K562 (cell line): Measurements from ENCODE around the gene OR2F2. TPM values are rescaled to one million over a fixed set of nuclear protein-coding genes. Genes with fewer than 3 reads are reported as not detected.

Experiments used
- ATAC-seq: fragments of 200-7000 bp; cut with Tn5 transposase; 3 replicates; pipeline ENCODE4 v1.9.1; 2020; ENCODE audit warnings: moderate library complexity
- BruUV-seq: library from RNA; stranded (reverse); fragments of 400-500 nt; replicated peaks from 2 replicates; lab custom pipeline; 2021; lab: Mats Ljungman, UMichigan
- CTCF ChIA-PET: fragments of 300-600 bp; formaldehyde crosslinking; extraction: SDS; loops from one replicate; lab custom pipeline; 2021; ENCODE audit warnings: low intra/inter-chr PET ratio; lab: Yijun Ruan, JAX
- POLR2A ChIA-PET: fragments of 300-600, 350-650 bp; sonication (Branson Sonifier 250); formaldehyde crosslinking; extraction: SDS; loops from one replicate; lab custom pipeline; 2021; ENCODE audit warnings: antibody characterized with exemption, inconsistent platforms; lab: Yijun Ruan, JAX
- DNase-seq, 4 experiments: peaks; one replicate each; pipeline versions ENCODE4 v3.0.0 to v3.0.0-alpha.2; 2011 to 2018; ENCODE audit warnings: low spot score in 3 of 4, mixed read lengths in 3 of 4; ENCODE audit errors: extremely low read depth in 1 of 4
- FAIRE-seq: peaks from 2 replicates; lab custom pipeline; 2011; peaks lifted over from hg19 to GRCh38; lab: Jason Lieb, UNC
- H2AFZ ChIP-seq: 2 replicates; pipeline ENCODE4 v1.6.0; 2011; ENCODE audit warnings: low read depth, low read length, control low read depth, inconsistent platforms
- H3K27ac ChIP-seq: fragments of 200-600 bp; 3 replicates; pipeline ENCODE4 v1.8.0; 2011; ENCODE audit warnings: low read depth, mild to moderate bottlenecking, control low read depth, inconsistent platforms, low read length, moderate library complexity, mixed read lengths; ENCODE audit errors: extremely low read depth
- H3K27me3 ChIP-seq, 2 experiments: fragments of 300-600 bp in 1 of 2; 2 replicates in 1 of 2; 3 replicates in 1 of 2; pipeline versions ENCODE4 v1.6.0 to v1.8.0; 2011; ENCODE audit warnings: inconsistent platforms in 2 of 2, low read length in 2 of 2, mild to moderate bottlenecking in 1 of 2, mixed read lengths in 1 of 2, moderate library complexity in 1 of 2; ENCODE audit not compliant: control insufficient read depth in 2 of 2, insufficient read depth in 2 of 2
- H3K36me3 ChIP-seq: fragments of 300-600 bp; 3 replicates; pipeline ENCODE4 v1.8.0; 2011; ENCODE audit warnings: mild to moderate bottlenecking, low read length, inconsistent platforms; ENCODE audit not compliant: control insufficient read depth, insufficient read depth
- H3K4me1 ChIP-seq, 2 experiments: fragments of 200-600 bp in 1 of 2; replicated peaks in 1 of 2; 2 replicates in 1 of 2; 3 replicates in 1 of 2; pipeline versions ENCODE4 v1.5.1 to v1.8.0; 2011; ENCODE audit warnings: inconsistent platforms in 2 of 2, low read length in 2 of 2, mild to moderate bottlenecking in 1 of 2, mixed read lengths in 1 of 2, moderate library complexity in 1 of 2; ENCODE audit not compliant: control insufficient read depth in 2 of 2, insufficient read depth in 2 of 2
- H3K4me2 ChIP-seq: 2 replicates; pipeline ENCODE4 v1.6.1; 2011; ENCODE audit warnings: low read length, control low read depth, inconsistent platforms, mixed read lengths; ENCODE audit not compliant: insufficient read depth
- H3K4me3 ChIP-seq: fragments of 200-600 bp; sonication (generic), shearing (Covaris generic); 2 replicates; pipeline ENCODE4 v1.5.1; 2016; ENCODE audit warnings: control low read depth, inconsistent platforms
- H3K79me2 ChIP-seq: fragments of 200-600 bp; 3 replicates; pipeline ENCODE4 v1.8.0; 2011; ENCODE audit warnings: low read length, inconsistent platforms; ENCODE audit not compliant: control insufficient read depth, insufficient read depth
- H3K9ac ChIP-seq, 2 experiments: 2 replicates each; pipeline versions ENCODE4 v1.6.0 to v1.6.1; 2011; ENCODE audit warnings: low read depth in 2 of 2, low read length in 2 of 2, control low read depth in 1 of 2, inconsistent platforms in 1 of 2, mild to moderate bottlenecking in 1 of 2, mixed read lengths in 1 of 2; ENCODE audit not compliant: insufficient read depth in 1 of 2
- H3K9me1 ChIP-seq: one replicate; pipeline ENCODE4 v1.6.0; 2011; ENCODE audit warnings: inconsistent platforms, mild to moderate bottlenecking, low read length, moderate library complexity; ENCODE audit not compliant: control insufficient read depth, insufficient read depth
- H3K9me3 ChIP-seq: replicated peaks from 2 replicates; pipeline ENCODE4 v1.5.1; 2011; ENCODE audit warnings: low read depth, low read length, inconsistent platforms; ENCODE audit not compliant: control insufficient read depth, insufficient read depth
- H4K20me1 ChIP-seq: replicated peaks from 2 replicates; pipeline ENCODE4 v1.6.1; 2011; ENCODE audit warnings: low read length, inconsistent platforms, mixed read lengths; ENCODE audit not compliant: control insufficient read depth, insufficient read depth
- BRF2 ChIP-seq: IDR thresholded peaks from 3 replicates; pipeline ENCODE4 v1.6.1; 2011; ENCODE audit warnings: borderline replicate concordance, mild to moderate bottlenecking; ENCODE audit not compliant: insufficient read length, insufficient read depth
- CTCF ChIP-seq, 3 experiments: IDR thresholded peaks in 2 of 3; conservative IDR thresholded peaks in 1 of 3; 2 replicates each; pipeline ENCODE4 v1.5.1; 2011 to 2012; ENCODE audit warnings: low read length in 3 of 3, mild to moderate bottlenecking in 3 of 3, control low read depth in 2 of 3, improper control_type of control experiment in 1 of 3, inconsistent platforms in 1 of 3, low read depth in 1 of 3, mixed read lengths in 1 of 3, moderate library complexity in 1 of 3; ENCODE audit not compliant: insufficient read depth in 2 of 3
- DACH1 ChIP-seq: fragments of 450-650 bp; IDR thresholded peaks from 2 replicates; pipeline ENCODE4 v1.6.1; 2018; ENCODE audit not compliant: partially characterized antibody
- KDM4B ChIP-seq, 2 experiments: fragments of 450-650 bp in 1 of 2; sonication (generic) in 1 of 2; IDR thresholded peaks; 2 replicates each; pipeline ENCODE4 v1.6.1; 2016 to 2017; ENCODE audit warnings: borderline replicate concordance in 2 of 2, antibody characterized with exemption in 1 of 2, low read depth in 1 of 2, mild to moderate bottlenecking in 1 of 2
- MAFG ChIP-seq: fragments of 450-650 bp; conservative IDR thresholded peaks from 2 replicates; pipeline ENCODE4 v1.6.1; 2016; ENCODE audit warnings: missing genetic modification characterization, missing compliant biosample characterization
- RBBP5 ChIP-seq: fragments of 200-600 bp; sonication (generic); IDR thresholded peaks from 2 replicates; pipeline ENCODE4 v1.6.1; 2012; ENCODE audit warnings: borderline replicate concordance, mild to moderate bottlenecking, low read length, control low read depth, inconsistent platforms; ENCODE audit not compliant: insufficient read depth, poor library complexity, severe bottlenecking
- ZNF57 ChIP-seq: fragments of 450-650 bp; formaldehyde crosslinking; IDR thresholded peaks from 2 replicates; pipeline ENCODE4 v1.4.0; 2020; ENCODE audit warnings: mild to moderate bottlenecking, moderate library complexity
- WGBS: fragments of 100-300 bp; shearing (Covaris generic); methylation state at CpG from one replicate; pipeline ENCODE4 v1.1.6; 2016; ENCODE audit warnings: low coverage, mixed read lengths; ENCODE audit not compliant: insufficient coverage; ENCODE audit errors: missing lambda C conversion rate; 5-methylcytosine and 5-hydroxymethylcytosine counted together
- in situ Hi-C: fragments of 300-500 bp; cut with MboI; formaldehyde crosslinking; loops from 4 replicates; pipeline ENCODE4 v1.15.0; 2018; ENCODE audit warnings: inconsistent platforms, mixed read lengths
- intact Hi-C: fragments of 100-400 bp; cut with micrococcal nuclease; formaldehyde crosslinking; loops from 2 replicates; pipeline ENCODE4 v1.14.2; 2022
- polyA plus RNA-seq, 8 experiments: library from polyadenylated mRNA; depleted of rRNA in 4 of 8; stranded (reverse) in 5 of 8; unstranded in 3 of 8; fragments of >200 nt; fragmentation: Nextera tagmentation in 2 of 8; fragmentation: Illumina TruSeq in 1 of 8; extraction: Ambion mirVana in 2 of 8; extraction: Trizol in 1 of 8; gene quantifications; 2 replicates each; pipeline versions ENCODE4 v1.2.1 to v1.2.3, GENCODE V29; 2011 to 2014; ENCODE audit warnings: inconsistent platforms in 1 of 8, missing spikeins in 1 of 8
- total RNA-seq, 7 experiments: library from RNA; depleted of rRNA in 6 of 7; stranded (reverse); fragments of >200 nt in 6 of 7; fragmentation: Illumina TruSeq in 2 of 7; extraction: Trizol in 2 of 7; gene quantifications; 2 replicates each; pipeline versions ENCODE4 v1.2.1 to v1.2.3, GENCODE V29; 2011 to 2021; ENCODE audit warnings: low replicate concordance in 1 of 7

Gene OR2F2
- total and polyA plus RNA-seq, 9 of the 15 experiments (the other 6 are each of a cell fraction or from before 2014, with no cell fraction given) = not detected

- no TSS peak for BruUV-seq
- WGBS = 0% methylated on average over 3 of the region's 3 CpGs
- ChIA-PET CTCF (interaction anchor here (0.7 kb wide), 1 partner anchor 12 kb away, joined by 3 read pairs; the partner anchor contains the start of gene TCAF1), POLR2A (no interaction called here)
- Histone ChIP-seq H2AFZ (no peak overlapping the region), H3K9me1 (no peaks in the 10 kb centered on the region), H3K27ac (no peak overlapping the region), H3K36me3 (no peaks in the 10 kb centered on the region), H3K4me3 (no peak overlapping the region), H3K4me1 (no peaks in the 10 kb centered on the region), H3K4me2 (no peak overlapping the region), H4K20me1 (no peaks in the 10 kb centered on the region)
- ATAC-seq (no peak), DNase-seq (no peak), FAIRE-seq (no peak)
- intact Hi-C loops = no loop called here
- TF ChIP-seq BRF2 = no peak
- TF ChIP-seq, all 486 proteins: peak for 0
- peaks cover 16 to 22% of the 10 kb centered on the region in 2 experiments for H3K27me3 ChIP-seq
- no peaks in the 10 kb centered on the region for H3K79me2 ChIP-seq
- no peak overlapping the region for H3K9ac ChIP-seq
- in situ Hi-C loops = no loop called here
- no peaks in the 10 kb centered on the region for H3K9me3 ChIP-seq
Observed at GRCh38 chr7:143913945-143914615, 21.0 kb upstream of the OR2F2 start.

GRCh38 chr7:143914938-143915652 lies 19.9 kb upstream of the OR2F2 start:
- H3K79me2 ChIP-seq = no peaks in the 10 kb centered on the region
- FAIRE-seq = no peak
- no TSS peak for BruUV-seq
- H3K27me3 ChIP-seq = peaks cover 10 to 18% of the 10 kb centered on the region in 2 experiments
- H3K4me2 ChIP-seq = no peak overlapping the region
- H3K36me3 ChIP-seq = no peaks in the 10 kb centered on the region
- H3K27ac ChIP-seq = no peak overlapping the region
- H2AFZ ChIP-seq = peak overlapping the region; percentile 23; the same call in 1 of the 2 replicates
- no peaks in the 10 kb centered on the region for H4K20me1 ChIP-seq
- no peaks in the 10 kb centered on the region for H3K9me1 ChIP-seq
- no peak overlapping the region for H3K9ac ChIP-seq
- no peaks in the 10 kb centered on the region for H3K9me3 ChIP-seq
- no peak overlapping the region for H3K4me3 ChIP-seq
- in situ Hi-C loops (no loop called here), intact Hi-C loops (no loop called here)
- no peak for DNase-seq
- CTCF ChIA-PET = no interaction called here
- no peaks in the 10 kb centered on the region for H3K4me1 ChIP-seq
- ATAC-seq = peak; percentile 77
- TF ChIP-seq MAFG (tag) = no peak
- TF ChIP-seq ZNF57 (CRISPR knock-in tag) = no peak
- TF ChIP-seq KDM4B (IDR thresholded peaks at IDR 0.05; ENCODE audit: borderline replicate concordance in 2 of 2, low read depth in 1 of 2) = no peak
- TF ChIP-seq CTCF (IDR thresholded peaks at IDR 0.05 in 2 of 3, conservative IDR thresholded peaks at IDR 0.05 in 1 of 3; ENCODE audit: insufficient read depth in 2 of 3, low read depth in 1 of 3, low read length in 3 of 3) = peak in 1 of 3 experiments; percentile 13; a peak in 1 of 6 replicates
- no peak for TF ChIP-seq RBBP5
- TF ChIP-seq DACH1 = no peak
- POLR2A ChIA-PET = no interaction called here
- 2% methylated on average over 7 of the region's 7 CpGs for WGBS
